Posterior vena cava (tissue), 2 donors: Measurements from ENCODE around the gene S100A14. TPM values are rescaled to one million over a fixed set of nuclear protein-coding genes. Genes with fewer than 3 reads are reported as not detected.
"Not testable (repeated sequence)": the region's sequence is repeated elsewhere in the genome, so short reads cannot be mapped to it uniquely, and the experiment has no call there.

Experiments
- DNase-seq: peaks from one replicate; pipeline ENCODE4 v3.0.0-alpha.2; 2020; ENCODE audit warnings: low spot score
- intact Hi-C, 2 donors: fragments of 100-400 bp; cut with DNase I; formaldehyde crosslinking; loops; one replicate each; pipeline versions ENCODE4 v1.14.1 to v1.14.2; 2022 to 2023
- total RNA-seq, 2 donors: library from RNA; stranded (reverse); fragmentation: NEBNext Ultra II Directional; extraction: Animal tissue kit (Norgen Biotek cat#: 25700); gene quantifications; one replicate each; pipeline ENCODE4 v1.2.1, GENCODE V29; 2021
- donor health status: DM: yes; HTN: yes; CAD: no.
- donor health status: DM: yes; HTN: yes; CAD: no.

Gene S100A14
- total RNA-seq, 2 donors from 2014 or later = not detected

GRCh38 chr1:153607381-153607780 is 8.7 kb downstream of the S100A14 start:
- DNase-seq = no peak
- intact Hi-C loops = no loop called here

GRCh38 chr1:153606194-153606593 is 9.9 kb downstream of the S100A14 start:
- intact Hi-C loops = no loop called here
- no peak for DNase-seq

GRCh38 chr1:153602749-153603148 is 13.4 kb downstream of the S100A14 start:
- intact Hi-C loops = no loop called here
- DNase-seq = no peak

- intact Hi-C loops = no loop called here
- no peak for DNase-seq
Observed at GRCh38 chr1:153599847-153600246, 16.3 kb downstream of the S100A14 start.

GRCh38 chr1:153598309-153599172 is 17.6 kb downstream of the S100A14 start:
- peak; percentile 55 for DNase-seq
- intact Hi-C loops = no loop called here

GRCh38 chr1:153597206-153597605 is 18.9 kb downstream of the S100A14 start:
- DNase-seq = peak; percentile 34
- intact Hi-C loops = no loop called here

- intact Hi-C loops = no loop called here
- DNase-seq = no peak
Observed at GRCh38 chr1:153592748-153593147, 23.4 kb downstream of the S100A14 start.

GRCh38 chr1:153588482-153588881 is 27.6 kb downstream of the S100A14 start:
- intact Hi-C loops = no loop called here
- DNase-seq = no peak

- intact Hi-C loops = not testable (repeated sequence)
- peak; percentile 32 for DNase-seq
Observed at GRCh38 chr1:153588033-153588432, 28.1 kb downstream of the S100A14 start.

GRCh38 chr1:153587314-153587713 is 28.8 kb downstream of the S100A14 start:
- intact Hi-C loops = no loop called here
- peak; percentile 5 for DNase-seq

GRCh38 chr1:153586347-153586746 is 29.8 kb downstream of the S100A14 start:
- DNase-seq = peak; percentile 29
- intact Hi-C loops = no loop called here

GRCh38 chr1:153585006-153585405 is 31.1 kb downstream of the S100A14 start:
- no peak for DNase-seq
- intact Hi-C loops = no loop called here

GRCh38 chr1:153583976-153584375 is 32.1 kb downstream of the S100A14 start:
- intact Hi-C loops = no loop called here
- DNase-seq = no peak

- DNase-seq, intact Hi-C loops: not testable (repeated sequence)
Observed at GRCh38 chr1:153583514-153583913, 32.6 kb downstream of the S100A14 start.

GRCh38 chr1:153582836-153583235 is 33.3 kb downstream of the S100A14 start:
- peak; percentile 51 for DNase-seq
- intact Hi-C loops = not testable (repeated sequence)

- intact Hi-C loops = no loop called here
Observed at GRCh38 chr1:153578936-153579335, 37.2 kb downstream of the S100A14 start.

GRCh38 chr1:153578490-153578889 is 37.6 kb downstream of the S100A14 start:
- DNase-seq = no peak
- intact Hi-C loops = no loop called here

More at GRCh38 chr1:153578936-153579335, 37.2 kb downstream of the S100A14 start:
- DNase-seq = peak; percentile 10

GRCh38 chr1:153577624-153578051 is 38.5 kb downstream of the S100A14 start:
- peak; percentile 85 for DNase-seq
- intact Hi-C loops = no loop called here

- intact Hi-C loops = no loop called here
- DNase-seq = no peak
Observed at GRCh38 chr1:153577138-153577537, 39.0 kb downstream of the S100A14 start.

- intact Hi-C loops = not testable (repeated sequence)
- peak; percentile 4 for DNase-seq
Observed at GRCh38 chr1:153575497-153575896, 40.6 kb downstream of the S100A14 start.

- DNase-seq = peak; percentile 69
- intact Hi-C loops = not testable (repeated sequence)
Observed at GRCh38 chr1:153575081-153575491, 41.0 kb downstream of the S100A14 start.
